ENCODE measurements around the gene SEMA3E. TPM values are rescaled to one million over a fixed set of nuclear protein-coding genes. Genes with fewer than 3 reads are reported as not detected.

The SEMA3E gene
- total RNA-seq, 2 donors from 2014 or later: not detected

- no peaks in the 10 kb centered on the region for H3K36me3 Mint-ChIP-seq (ENCODE audit: low read depth)
- no peaks in the 10 kb centered on the region for H3K4me1 Mint-ChIP-seq
- H3K27ac Mint-ChIP-seq: no peak overlapping the region
- no peak for ATAC-seq (replicated peaks)
- no peak overlapping the region for H3K4me3 Mint-ChIP-seq
- no peaks in the 10 kb centered on the region for H3K27me3 Mint-ChIP-seq
- peaks cover 4% of the 10 kb centered on the region for H3K9me3 Mint-ChIP-seq
Observed at GRCh38 chr7:83321011-83321410, 327.9 kb downstream of the SEMA3E start.

DNA sequence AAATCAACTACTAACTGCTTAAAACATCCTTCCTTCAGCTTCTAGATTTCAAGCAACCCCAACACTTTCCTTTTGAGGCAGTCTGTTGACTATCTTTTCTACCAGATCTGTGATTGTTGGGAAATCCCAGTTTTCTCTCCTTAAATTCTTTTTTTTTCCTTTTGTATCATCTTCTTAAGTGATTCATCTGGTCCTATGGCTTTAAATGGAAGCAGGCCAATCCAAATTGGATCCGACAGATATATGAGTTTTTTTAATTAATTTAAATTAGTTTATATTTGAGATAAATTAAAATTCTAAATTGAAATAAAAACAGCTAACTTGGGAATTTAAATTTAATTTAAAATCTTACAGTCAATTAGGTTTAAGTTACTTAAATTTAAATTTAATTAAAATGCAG is 335.0 kb downstream of the SEMA3E start:
- Mint-ChIP-seq H3K4me3 (no peak overlapping the region), H3K36me3 (ENCODE audit: low read depth) (no peaks in the 10 kb centered on the region), H3K27ac (no peak overlapping the region), H3K9me3 (peaks cover 13% of the 10 kb centered on the region), H3K27me3 (no peaks in the 10 kb centered on the region), H3K4me1 (no peaks in the 10 kb centered on the region)
- ATAC-seq (replicated peaks): no peak

All from activated T-helper 17 cell treated with anti-CD3 and anti-CD28 coated beads, Interleukin-2, amount 50 U/mL, for 72 hours (primary cell).